Hepatocyte (in vitro differentiated cells): Measurements from ENCODE around the gene CIITA.

ENCODE experiments used
- CTCF ChIP-seq: fragments of 200-600 bp; sonication (generic); IDR thresholded peaks from 2 replicates; pipeline ENCODE4 v1.5.1; 2016; ENCODE audit warnings: antibody characterized with exemption, mild to moderate bottlenecking; ENCODE audit not compliant: poor library complexity
- EZH2 ChIP-seq: fragments of 200-600 bp; sonication (generic); IDR thresholded peaks from 2 replicates; pipeline ENCODE4 v1.6.1; 2016; ENCODE audit warnings: antibody characterized with exemption, mild to moderate bottlenecking, borderline replicate concordance
- EZH2phosphoT487 ChIP-seq: fragments of 200-600 bp; sonication (generic); IDR thresholded peaks from one replicate; pipeline ENCODE4 v1.6.1; 2018; ENCODE audit warnings: antibody characterized with exemption, mild to moderate bottlenecking, low read depth, moderate library complexity; ENCODE audit not compliant: unreplicated experiment, severe bottlenecking

DNA sequence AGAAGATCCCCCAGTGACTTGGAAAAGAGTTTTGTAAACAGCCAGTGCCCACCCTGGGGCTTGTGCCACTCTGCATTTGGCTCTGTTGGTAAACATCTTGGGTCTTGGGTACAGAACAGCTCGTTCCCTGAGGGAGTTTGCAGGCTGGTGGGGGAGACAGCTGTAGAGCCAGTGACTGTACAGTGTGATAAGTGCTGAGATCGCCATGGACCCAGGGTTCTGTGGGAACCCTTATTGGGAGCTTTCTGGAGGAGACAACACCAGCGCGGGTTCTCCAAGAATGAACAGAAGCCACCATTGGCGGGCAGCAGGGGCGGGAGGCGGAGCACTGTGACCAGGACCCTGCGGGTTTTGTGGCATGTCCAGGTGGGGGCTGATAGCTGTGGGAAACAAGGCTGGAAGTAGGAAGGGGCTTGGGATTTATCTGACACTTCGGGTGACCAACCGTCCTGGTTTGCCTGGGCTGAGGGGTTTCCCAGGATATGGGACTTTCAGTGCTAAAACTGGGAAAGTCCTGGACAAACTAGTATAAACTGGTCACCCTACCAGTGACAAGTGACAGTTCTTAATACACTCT is 70.3 kb downstream of the CIITA start:
- TF ChIP-seq EZH2 (no peak), CTCF (no peak), EZH2phosphoT487 (no peak)
